T-helper 17 cell (primary cell): Measurements from ENCODE around the gene A4GNT. TPM values are rescaled to one million over a fixed set of nuclear protein-coding genes. Genes with fewer than 3 reads are reported as not detected.
A peak's percentile ranks its signal among the peaks of the same experiment; 100 is the strongest.
"Not testable (repeated sequence)": the region's sequence is repeated elsewhere in the genome, so short reads cannot be mapped to it uniquely, and the experiment has no call there.

ENCODE experiments used
- ATAC-seq: fragments of 150-1000 bp; cut with Tn5 transposase; 2 replicates; pipeline ENCODE4 v1.10.0; 2021; ENCODE audit warnings: mild to moderate bottlenecking, moderate library complexity
- DNase-seq, 3 donors: peaks; one replicate each; pipeline versions ENCODE4 v3.0.0 to v3.0.0-alpha.2; 2020 to 2021
- H3K9me3 ChIP-seq: one replicate; pipeline ENCODE4 v1.7.0; 2013; ENCODE audit warnings: low read length, mild to moderate bottlenecking; ENCODE audit not compliant: control insufficient read depth, poor library complexity, severe bottlenecking
- H3K27ac Mint-ChIP-seq: one replicate; pipeline ENCODE4 v1.8.0; 2022; ENCODE audit warnings: mild to moderate bottlenecking, moderate library complexity, mixed read lengths
- H3K27me3 Mint-ChIP-seq: one replicate; pipeline ENCODE4 v1.8.0; 2022; ENCODE audit warnings: mixed read lengths
- H3K36me3 Mint-ChIP-seq: one replicate; pipeline ENCODE4 v1.8.0; 2022; ENCODE audit warnings: low read depth, mixed read lengths
- H3K4me1 Mint-ChIP-seq: one replicate; pipeline ENCODE4 v1.8.0; 2022; ENCODE audit warnings: mild to moderate bottlenecking, mixed read lengths
- H3K4me3 Mint-ChIP-seq: one replicate; pipeline ENCODE4 v1.8.0; 2022; ENCODE audit warnings: mild to moderate bottlenecking, moderate library complexity, mixed read lengths
- total RNA-seq, 4 donors: library from RNA in 2 of 4; stranded (reverse) in 2 of 4; gene quantifications; one replicate each; pipeline ENCODE4 v1.2.3 and lab custom pipeline; 2022 to 2026

A4GNT gene
- total RNA-seq (not detected), total RNA-seq (lab: John Stamatoyannopoulos, UW) (0 reads per million in 2 donors)

DNA sequence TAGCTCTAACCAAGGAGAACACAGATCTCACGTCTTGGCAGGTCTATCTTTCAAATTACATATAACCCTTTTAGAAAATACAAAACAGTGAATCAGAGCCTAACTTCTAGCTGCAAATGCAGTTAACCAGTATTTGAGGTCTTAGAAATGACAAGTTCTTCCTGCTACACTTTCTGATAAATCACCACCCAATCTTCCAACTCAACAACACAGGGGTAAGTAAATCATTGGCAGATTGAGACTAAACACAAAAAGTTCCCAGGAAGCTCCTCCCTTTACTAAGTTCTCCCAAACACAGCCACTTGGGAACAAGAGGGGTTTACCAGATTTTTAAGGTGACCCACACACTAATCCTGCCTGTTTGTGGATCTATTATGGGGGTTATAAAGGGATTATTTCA, at the start of gene A4GNT:
A4GNT (minus strand) TSS at position 152 of the 400 bp plus-strand sequence. CDS start 1,134 bp downstream, outside the sequence.
- DNase-seq, result no peak
- no peak within 1 kb of the TSS for H3K27ac Mint-ChIP-seq
- ATAC-seq, result no peak
- peaks cover 2% of the 10 kb centered on the region for H3K4me1 Mint-ChIP-seq
- no peaks in the 10 kb centered on the region for H3K36me3 Mint-ChIP-seq
- H3K4me3 Mint-ChIP-seq, result no peak within 1 kb of the TSS
- no peaks in the 10 kb centered on the region for H3K9me3 ChIP-seq
- H3K27me3 Mint-ChIP-seq, result peaks cover 33% of the 10 kb centered on the region

DNA sequence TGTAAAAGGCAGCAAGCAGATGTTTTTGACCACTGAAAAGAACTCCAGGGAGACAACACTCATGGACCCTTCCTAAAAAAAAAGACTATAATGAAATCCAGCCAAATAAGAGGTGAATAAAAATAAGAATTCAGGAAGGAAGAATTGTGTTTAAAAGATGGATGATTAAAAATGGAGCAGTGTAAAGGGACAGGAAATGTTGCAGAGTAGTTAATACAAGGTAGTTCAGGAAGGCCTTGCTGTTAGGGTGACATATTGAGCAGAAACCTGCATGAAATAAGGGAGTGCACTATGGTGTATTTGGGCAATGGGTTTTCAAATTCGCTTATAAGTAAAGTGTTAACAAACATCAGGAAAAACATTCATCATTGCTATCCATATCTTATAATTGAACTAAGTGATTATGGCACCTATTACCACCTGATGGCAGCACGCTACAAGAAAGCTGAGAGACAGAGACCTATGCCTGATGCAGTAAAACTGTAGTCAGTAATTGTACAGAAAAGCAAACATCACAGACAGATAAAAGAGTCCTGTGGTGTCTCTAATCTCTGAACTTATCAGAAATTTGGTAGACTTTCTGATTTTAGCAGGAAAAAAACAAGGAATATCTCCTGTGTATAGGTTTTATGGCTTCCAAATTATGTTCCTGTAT, 48.3 kb upstream of the A4GNT start:
- H3K27ac Mint-ChIP-seq, result no peak overlapping the region
- H3K4me1 Mint-ChIP-seq, result no peaks in the 10 kb centered on the region
- H3K4me3 Mint-ChIP-seq, result no peak overlapping the region
- ATAC-seq (peak; percentile 99), DNase-seq (peak in 1 of 3 donors; percentile 14)
- peaks cover 9% of the 10 kb centered on the region for H3K27me3 Mint-ChIP-seq
- no peaks in the 10 kb centered on the region for H3K9me3 ChIP-seq
- H3K36me3 Mint-ChIP-seq, result no peaks in the 10 kb centered on the region

DNA sequence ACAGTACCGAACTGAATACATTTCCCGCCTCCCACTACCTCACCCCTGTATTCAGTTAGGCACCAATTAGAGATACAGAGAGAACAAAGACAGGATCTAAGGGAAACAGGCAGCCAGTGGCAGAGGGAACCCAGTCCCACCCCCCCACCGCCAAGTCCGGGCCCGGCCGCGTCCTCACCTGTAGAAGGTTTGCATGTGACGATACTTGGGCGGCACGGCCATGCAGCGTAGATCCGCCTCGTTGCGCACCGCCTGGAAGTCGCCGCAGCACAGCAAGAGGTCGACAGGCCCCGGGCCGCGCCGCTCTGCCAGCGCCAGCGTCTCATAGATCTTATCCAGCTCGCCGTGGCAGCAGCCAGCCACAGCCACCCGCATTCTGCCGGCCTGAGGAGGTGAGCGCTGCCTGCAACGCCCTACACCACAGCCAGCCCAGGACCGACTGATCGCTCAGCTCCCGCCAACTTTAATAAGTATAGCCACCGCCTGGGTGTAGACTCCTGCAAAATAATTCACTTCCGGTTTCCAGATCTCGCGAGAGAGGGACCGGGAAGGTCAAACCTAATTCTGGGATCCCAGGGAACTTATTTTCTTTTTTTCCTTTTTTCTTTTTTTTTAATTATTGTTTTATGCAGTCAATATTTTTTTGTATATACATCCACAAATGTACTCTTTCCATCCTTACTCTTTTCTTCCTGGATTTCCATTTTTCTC, 42.4 kb upstream of the A4GNT start, which contains the start of gene DBR1:
DBR1 (minus strand) TSS at position 501 of the 711 bp plus-strand sequence; CDS start at position 375, 126 bp downstream.
- Mint-ChIP-seq H3K4me3 (peak within 1 kb of the TSS; percentile 93), H3K36me3 (no peaks in the 10 kb centered on the region), H3K4me1 (peaks cover 23% of the 10 kb centered on the region), H3K27ac (peak within 1 kb of the TSS; percentile 95), H3K27me3 (no peaks in the 10 kb centered on the region)
- no peaks in the 10 kb centered on the region for H3K9me3 ChIP-seq
- peak; percentile 90 for ATAC-seq
- peak; percentile 51 to 58 (median 51) for DNase-seq

DNA sequence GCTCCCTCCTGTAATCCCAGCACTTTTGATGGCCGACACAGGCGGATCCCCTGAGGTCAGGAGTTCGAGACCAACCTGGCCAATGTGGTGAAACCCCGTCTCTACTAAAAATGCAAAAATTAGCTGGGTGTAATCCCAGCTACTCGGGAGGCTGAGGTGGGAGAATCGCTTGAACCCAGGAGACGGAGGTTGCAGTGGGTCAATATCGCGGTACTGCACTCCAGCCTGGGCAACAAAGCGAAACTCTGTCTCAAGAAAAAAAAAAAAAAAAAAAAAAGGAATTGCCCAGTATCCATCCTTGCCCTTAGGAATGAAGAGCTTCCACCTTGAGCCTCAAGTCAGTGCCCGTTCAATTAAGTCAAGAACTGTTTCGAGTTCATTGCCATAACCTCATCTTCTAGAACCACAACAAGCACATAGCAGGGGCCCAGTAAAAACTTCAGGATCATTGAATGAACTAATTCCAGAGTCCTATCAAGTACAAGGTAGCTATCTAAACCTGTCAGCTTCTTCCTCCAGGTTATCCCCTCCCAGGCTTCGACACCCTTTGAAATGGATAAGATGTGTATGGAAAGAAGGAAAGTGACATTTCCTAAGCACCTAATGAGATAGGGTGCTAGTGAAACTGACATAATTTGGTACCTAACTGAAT, 41.7 kb upstream of the A4GNT start:
- ATAC-seq (peak; percentile 6), DNase-seq (no peak)
- Mint-ChIP-seq H3K4me3 (peak overlapping the region; percentile 93), H3K4me1 (peaks cover 23% of the 10 kb centered on the region), H3K27ac (peak overlapping the region; percentile 95), H3K36me3 (no peaks in the 10 kb centered on the region), H3K27me3 (no peaks in the 10 kb centered on the region)
- no peaks in the 10 kb centered on the region for H3K9me3 ChIP-seq

GRCh38 chr3:138172625-138173024, 40.4 kb upstream of the A4GNT start:
- Mint-ChIP-seq H3K4me3 (peak overlapping the region; percentile 39), H3K4me1 (peaks cover 23% of the 10 kb centered on the region), H3K36me3 (no peaks in the 10 kb centered on the region), H3K27me3 (no peaks in the 10 kb centered on the region), H3K27ac (peak overlapping the region; percentile 95)
- H3K9me3 ChIP-seq, result no peaks in the 10 kb centered on the region
- ATAC-seq (no peak), DNase-seq (no peak)

- Mint-ChIP-seq H3K36me3 (peaks cover 14% of the 10 kb centered on the region), H3K4me3 (no peak overlapping the region), H3K27me3 (no peaks in the 10 kb centered on the region), H3K27ac (peak overlapping the region; percentile 83), H3K4me1 (peaks cover 10% of the 10 kb centered on the region)
- no peak for ATAC-seq
- no peak for DNase-seq
- H3K9me3 ChIP-seq, result no peaks in the 10 kb centered on the region
These were observed 32.9 kb upstream of the A4GNT start for GRCh38 chr3:138165061-138165460.

DNA sequence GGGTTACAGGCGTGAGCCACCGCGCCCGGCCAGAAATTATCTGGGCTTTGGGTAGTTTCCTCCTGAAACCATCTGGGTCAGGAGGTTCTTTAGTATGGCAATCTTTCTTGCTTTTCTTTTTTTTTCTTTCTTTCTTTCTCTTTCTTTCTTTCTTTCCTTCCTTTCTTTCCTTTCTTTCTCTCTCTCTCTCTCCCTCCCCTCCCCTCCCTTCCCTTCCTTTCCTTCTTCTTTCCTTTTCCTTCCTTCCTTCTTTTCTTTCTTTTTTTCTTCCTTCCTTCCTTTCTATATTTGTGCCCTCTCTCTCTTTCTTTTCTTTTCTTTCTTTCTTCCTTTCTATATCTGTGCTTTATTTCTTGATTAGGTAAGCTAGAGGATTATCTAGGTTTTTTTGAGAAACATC, 25.6 kb upstream of the A4GNT start:
- no peak overlapping the region for H3K4me3 Mint-ChIP-seq
- no peak for DNase-seq
- peaks cover 3% of the 10 kb centered on the region for H3K36me3 Mint-ChIP-seq
- no peaks in the 10 kb centered on the region for H3K27me3 Mint-ChIP-seq
- no peaks in the 10 kb centered on the region for H3K4me1 Mint-ChIP-seq
- no peak for ATAC-seq
- no peak overlapping the region for H3K27ac Mint-ChIP-seq
- no peaks in the 10 kb centered on the region for H3K9me3 ChIP-seq

DNA sequence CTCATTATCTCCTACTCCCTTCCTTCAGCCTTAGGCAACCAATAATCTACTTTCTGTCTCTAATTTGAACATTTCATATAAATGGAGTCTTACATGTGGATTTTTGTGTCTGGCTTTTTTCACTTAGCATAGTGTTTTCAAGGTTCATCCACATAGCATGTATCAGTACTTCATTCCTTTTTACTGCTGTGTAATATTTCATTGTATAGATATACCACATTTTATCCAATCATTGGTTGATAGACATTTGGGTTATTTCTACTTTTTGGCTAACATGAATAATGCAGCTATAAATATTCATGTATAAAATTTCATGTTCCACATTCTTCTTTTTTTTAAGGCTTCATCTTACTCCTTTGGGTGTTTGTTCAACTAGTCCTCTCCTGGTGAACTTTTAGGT, 22.3 kb upstream of the A4GNT start:
- DNase-seq, result no peak
- Mint-ChIP-seq H3K4me1 (no peaks in the 10 kb centered on the region), H3K36me3 (no peaks in the 10 kb centered on the region), H3K4me3 (no peak overlapping the region), H3K27ac (no peak overlapping the region), H3K27me3 (no peaks in the 10 kb centered on the region)
- no peak for ATAC-seq
- H3K9me3 ChIP-seq, result no peaks in the 10 kb centered on the region

GRCh38 chr3:138148503-138148902, 16.3 kb upstream of the A4GNT start:
- Mint-ChIP-seq H3K4me3 (no peak overlapping the region), H3K36me3 (peaks cover 2% of the 10 kb centered on the region), H3K27me3 (no peaks in the 10 kb centered on the region), H3K4me1 (no peaks in the 10 kb centered on the region), H3K27ac (no peak overlapping the region)
- DNase-seq, result no peak
- no peak for ATAC-seq
- no peaks in the 10 kb centered on the region for H3K9me3 ChIP-seq

DNA sequence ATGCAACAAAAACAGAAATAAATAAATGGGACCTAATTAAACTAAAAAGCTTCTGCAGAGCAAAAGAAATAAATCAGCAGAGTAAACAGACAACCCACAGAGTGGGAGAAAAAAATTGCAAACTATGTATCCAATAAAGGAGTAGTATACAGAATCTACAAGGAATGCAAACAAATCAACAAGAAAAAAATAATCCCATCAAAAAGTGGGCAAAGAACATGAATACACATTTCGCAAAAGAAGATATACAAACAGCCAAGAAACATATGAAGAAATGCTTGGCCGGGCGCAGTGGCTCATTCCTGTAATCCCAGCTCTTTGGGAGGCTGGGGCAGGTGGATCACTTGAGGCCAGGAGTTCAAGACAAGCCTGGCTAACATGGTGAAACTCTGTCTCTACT, 10.0 kb upstream of the A4GNT start:
- not testable (repeated sequence) for ATAC-seq, H3K27ac Mint-ChIP-seq, H3K4me3 Mint-ChIP-seq, H3K9me3 ChIP-seq, DNase-seq, H3K4me1 Mint-ChIP-seq, H3K36me3 Mint-ChIP-seq
- H3K27me3 Mint-ChIP-seq, result peaks cover 22% of the 10 kb centered on the region

DNA sequence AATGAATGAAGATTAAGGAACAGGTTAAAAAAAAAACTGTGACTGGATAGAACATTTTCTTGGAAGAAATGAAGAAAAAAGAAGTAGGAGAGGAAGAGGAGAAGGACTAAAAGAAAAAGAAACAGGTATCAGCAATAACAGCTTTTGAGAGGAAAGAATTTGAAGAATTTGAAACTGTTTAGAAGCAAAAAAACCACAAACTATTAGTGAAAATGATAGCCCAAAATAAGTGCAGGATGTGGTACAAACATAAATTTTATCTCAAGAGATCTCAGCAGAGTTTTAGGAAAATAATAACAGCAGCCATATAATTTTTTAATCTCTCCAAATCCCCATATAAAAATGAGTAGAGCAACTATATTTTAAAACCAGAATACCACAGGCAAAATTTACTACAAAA, 8.8 kb upstream of the A4GNT start:
- H3K9me3 ChIP-seq, result no peaks in the 10 kb centered on the region
- Mint-ChIP-seq H3K4me3 (no peak overlapping the region), H3K36me3 (peaks cover 7% of the 10 kb centered on the region), H3K4me1 (no peaks in the 10 kb centered on the region), H3K27ac (no peak overlapping the region), H3K27me3 (peaks cover 28% of the 10 kb centered on the region)
- no peak for DNase-seq
- no peak for ATAC-seq

DNA sequence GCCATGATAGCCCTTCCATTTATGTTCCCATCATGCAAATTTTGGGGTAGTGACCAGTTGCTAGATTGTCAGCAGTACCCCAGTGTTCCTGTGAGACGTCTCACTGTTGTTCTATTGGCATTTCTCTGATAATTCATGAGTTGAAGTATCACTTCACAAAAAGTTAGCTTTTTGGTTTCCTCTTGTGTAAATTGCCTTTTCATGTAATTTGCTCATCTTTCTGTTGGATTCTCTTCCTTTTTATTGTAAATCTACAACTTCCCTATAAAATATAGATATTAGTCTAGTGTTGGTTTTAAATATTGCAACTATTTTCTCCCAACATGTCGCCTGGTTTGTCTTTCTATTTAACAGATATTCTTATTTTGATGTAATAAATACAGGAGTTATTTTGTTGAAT, 7.5 kb upstream of the A4GNT start:
- Mint-ChIP-seq H3K27ac (no peak overlapping the region), H3K4me3 (no peak overlapping the region), H3K27me3 (peaks cover 31% of the 10 kb centered on the region), H3K36me3 (peaks cover 7% of the 10 kb centered on the region), H3K4me1 (no peaks in the 10 kb centered on the region)
- H3K9me3 ChIP-seq, result no peaks in the 10 kb centered on the region
- DNase-seq, result no peak
- no peak for ATAC-seq

DNA sequence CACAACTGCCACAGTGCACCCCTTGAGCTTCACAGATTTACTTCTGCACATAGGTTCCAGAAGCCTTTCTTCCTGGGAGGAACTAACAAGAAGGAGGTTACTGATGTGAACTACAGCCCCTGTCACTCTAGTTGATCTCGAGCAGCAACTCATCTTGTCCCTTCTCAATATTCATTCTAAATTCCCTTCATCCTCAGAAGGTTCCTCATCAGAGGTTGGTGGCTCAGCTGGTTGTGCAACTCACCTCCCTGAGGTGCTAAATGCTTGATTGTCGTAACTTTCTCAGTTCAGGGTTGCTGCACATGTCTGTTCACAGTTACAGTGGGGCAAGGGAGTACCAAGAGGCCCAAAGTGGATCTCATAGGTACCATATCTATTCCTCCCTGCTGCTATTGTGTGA, 5.7 kb upstream of the A4GNT start:
- Mint-ChIP-seq H3K4me3 (no peak overlapping the region), H3K27me3 (peaks cover 41% of the 10 kb centered on the region), H3K4me1 (peaks cover 2% of the 10 kb centered on the region), H3K36me3 (peaks cover 7% of the 10 kb centered on the region), H3K27ac (no peak overlapping the region)
- no peaks in the 10 kb centered on the region for H3K9me3 ChIP-seq
- DNase-seq (no peak), ATAC-seq (no peak)
